Measurements from ENCODE around the gene ADARB2.

The ADARB2 gene

DNA sequence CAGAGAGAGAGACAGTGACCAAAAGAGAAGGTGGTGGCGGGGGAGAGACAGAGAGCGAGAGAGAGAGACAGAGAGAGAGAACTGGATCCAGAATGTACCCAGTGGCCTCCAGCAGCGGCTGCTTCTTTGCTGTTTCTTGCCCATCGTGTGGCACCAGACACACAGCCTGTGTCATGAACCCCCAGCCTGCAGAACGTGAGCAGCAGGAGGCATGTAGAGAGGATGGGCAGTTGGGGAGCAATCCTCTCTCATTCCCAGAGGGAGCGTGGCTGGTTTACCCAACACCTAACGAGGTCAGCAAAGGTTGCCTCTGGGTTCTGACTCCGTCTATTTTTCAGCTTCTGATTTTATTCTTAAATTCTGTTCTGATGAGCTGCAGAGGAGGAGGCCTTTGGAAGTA lies 168.1 kb downstream of the ADARB2 start:
- TF ChIP-seq, protein P1, sequence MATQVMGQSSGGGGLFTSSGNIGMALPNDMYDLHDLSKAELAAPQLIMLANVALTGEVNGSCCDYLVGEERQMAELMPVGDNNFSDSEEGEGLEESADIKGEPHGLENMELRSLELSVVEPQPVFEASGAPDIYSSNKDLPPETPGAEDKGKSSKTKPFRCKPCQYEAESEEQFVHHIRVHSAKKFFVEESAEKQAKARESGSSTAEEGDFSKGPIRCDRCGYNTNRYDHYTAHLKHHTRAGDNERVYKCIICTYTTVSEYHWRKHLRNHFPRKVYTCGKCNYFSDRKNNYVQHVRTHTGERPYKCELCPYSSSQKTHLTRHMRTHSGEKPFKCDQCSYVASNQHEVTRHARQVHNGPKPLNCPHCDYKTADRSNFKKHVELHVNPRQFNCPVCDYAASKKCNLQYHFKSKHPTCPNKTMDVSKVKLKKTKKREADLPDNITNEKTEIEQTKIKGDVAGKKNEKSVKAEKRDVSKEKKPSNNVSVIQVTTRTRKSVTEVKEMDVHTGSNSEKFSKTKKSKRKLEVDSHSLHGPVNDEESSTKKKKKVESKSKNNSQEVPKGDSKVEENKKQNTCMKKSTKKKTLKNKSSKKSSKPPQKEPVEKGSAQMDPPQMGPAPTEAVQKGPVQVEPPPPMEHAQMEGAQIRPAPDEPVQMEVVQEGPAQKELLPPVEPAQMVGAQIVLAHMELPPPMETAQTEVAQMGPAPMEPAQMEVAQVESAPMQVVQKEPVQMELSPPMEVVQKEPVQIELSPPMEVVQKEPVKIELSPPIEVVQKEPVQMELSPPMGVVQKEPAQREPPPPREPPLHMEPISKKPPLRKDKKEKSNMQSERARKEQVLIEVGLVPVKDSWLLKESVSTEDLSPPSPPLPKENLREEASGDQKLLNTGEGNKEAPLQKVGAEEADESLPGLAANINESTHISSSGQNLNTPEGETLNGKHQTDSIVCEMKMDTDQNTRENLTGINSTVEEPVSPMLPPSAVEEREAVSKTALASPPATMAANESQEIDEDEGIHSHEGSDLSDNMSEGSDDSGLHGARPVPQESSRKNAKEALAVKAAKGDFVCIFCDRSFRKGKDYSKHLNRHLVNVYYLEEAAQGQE (IDR thresholded peaks at IDR 0.05; ENCODE audit: insufficient replicate concordance, low read depth) = no peak
- TF ChIP-seq SPI1 (IDR thresholded peaks at IDR 0.05; ENCODE audit: borderline replicate concordance, low read depth) = no peak
- TF ChIP-seq POLR2AphosphoS5 (IDR thresholded peaks at IDR 0.05; ENCODE audit: low read depth) = no peak
- no peak for TF ChIP-seq GABPA (IDR thresholded peaks at IDR 0.05; ENCODE audit: low read depth)
- TF ChIP-seq, protein P2, sequence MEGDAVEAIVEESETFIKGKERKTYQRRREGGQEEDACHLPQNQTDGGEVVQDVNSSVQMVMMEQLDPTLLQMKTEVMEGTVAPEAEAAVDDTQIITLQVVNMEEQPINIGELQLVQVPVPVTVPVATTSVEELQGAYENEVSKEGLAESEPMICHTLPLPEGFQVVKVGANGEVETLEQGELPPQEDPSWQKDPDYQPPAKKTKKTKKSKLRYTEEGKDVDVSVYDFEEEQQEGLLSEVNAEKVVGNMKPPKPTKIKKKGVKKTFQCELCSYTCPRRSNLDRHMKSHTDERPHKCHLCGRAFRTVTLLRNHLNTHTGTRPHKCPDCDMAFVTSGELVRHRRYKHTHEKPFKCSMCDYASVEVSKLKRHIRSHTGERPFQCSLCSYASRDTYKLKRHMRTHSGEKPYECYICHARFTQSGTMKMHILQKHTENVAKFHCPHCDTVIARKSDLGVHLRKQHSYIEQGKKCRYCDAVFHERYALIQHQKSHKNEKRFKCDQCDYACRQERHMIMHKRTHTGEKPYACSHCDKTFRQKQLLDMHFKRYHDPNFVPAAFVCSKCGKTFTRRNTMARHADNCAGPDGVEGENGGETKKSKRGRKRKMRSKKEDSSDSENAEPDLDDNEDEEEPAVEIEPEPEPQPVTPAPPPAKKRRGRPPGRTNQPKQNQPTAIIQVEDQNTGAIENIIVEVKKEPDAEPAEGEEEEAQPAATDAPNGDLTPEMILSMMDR (IDR thresholded peaks at IDR 0.05; ENCODE audit: insufficient read depth, low read length) = no peak
- DNase-seq (ENCODE audit: low read depth in 1 of 2, low spot score in 1 of 2) = no peak
- Histone ChIP-seq H3K27ac (replicated peaks) (no peak overlapping the region), H3K4me3 (replicated peaks; ENCODE audit: insufficient read depth, low read length) (no peak overlapping the region), H3K27me3 (ENCODE audit: insufficient read depth, poor library complexity, severe bottlenecking) (no peaks in the 10 kb centered on the region)

DNA sequence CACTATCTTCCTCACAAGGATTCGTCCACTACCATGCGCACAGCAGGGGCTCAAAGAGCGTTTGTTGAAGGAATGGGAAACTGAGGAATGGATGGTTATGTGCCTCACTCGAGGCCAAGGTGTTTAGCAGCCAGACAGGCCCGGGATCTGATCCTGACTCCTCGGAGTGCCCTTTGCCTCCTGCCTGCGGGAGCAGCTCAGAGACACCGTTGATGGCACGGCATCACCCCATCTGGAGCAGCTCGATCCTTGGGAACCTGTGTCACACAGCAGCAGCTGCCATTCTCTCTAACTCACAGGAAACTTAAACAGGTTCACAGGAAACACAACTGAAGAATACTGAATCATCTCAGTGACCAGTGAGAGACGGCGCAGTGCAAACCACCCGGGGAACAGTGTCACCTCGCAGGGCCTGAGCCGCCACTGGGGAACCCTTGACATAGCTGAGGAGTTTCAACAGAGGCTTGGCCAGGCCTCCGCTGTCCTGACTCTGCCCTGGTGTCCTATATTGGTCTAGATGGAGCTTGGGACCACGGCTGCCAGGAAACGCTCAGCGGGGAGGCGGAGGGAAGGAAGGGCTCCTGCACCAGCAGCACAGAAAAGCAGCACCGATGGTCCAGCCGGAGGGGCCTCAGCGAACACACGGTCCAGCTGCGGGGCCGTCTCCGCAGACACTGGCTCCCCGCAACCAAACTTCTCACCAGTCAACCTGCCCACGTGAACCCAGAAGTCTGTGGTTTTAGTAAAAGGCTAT lies 169.4 kb downstream of the ADARB2 start:
- Histone ChIP-seq H3K27me3 (ENCODE audit: insufficient read depth, poor library complexity, severe bottlenecking) (no peaks in the 10 kb centered on the region), H3K27ac (replicated peaks) (no peak overlapping the region), H3K4me3 (replicated peaks; ENCODE audit: insufficient read depth, low read length) (no peak overlapping the region)
- DNase-seq (ENCODE audit: low read depth in 1 of 2, low spot score in 1 of 2) = no peak
- TF ChIP-seq SPI1 (IDR thresholded peaks at IDR 0.05; ENCODE audit: borderline replicate concordance, low read depth) (no peak), POLR2AphosphoS5 (IDR thresholded peaks at IDR 0.05; ENCODE audit: low read depth) (no peak), GABPA (IDR thresholded peaks at IDR 0.05; ENCODE audit: low read depth) (no peak)
- TF ChIP-seq, protein P1 (IDR thresholded peaks at IDR 0.05; ENCODE audit: insufficient replicate concordance, low read depth) = no peak
- TF ChIP-seq, protein P2 (IDR thresholded peaks at IDR 0.05; ENCODE audit: insufficient read depth, low read length) = no peak

DNA sequence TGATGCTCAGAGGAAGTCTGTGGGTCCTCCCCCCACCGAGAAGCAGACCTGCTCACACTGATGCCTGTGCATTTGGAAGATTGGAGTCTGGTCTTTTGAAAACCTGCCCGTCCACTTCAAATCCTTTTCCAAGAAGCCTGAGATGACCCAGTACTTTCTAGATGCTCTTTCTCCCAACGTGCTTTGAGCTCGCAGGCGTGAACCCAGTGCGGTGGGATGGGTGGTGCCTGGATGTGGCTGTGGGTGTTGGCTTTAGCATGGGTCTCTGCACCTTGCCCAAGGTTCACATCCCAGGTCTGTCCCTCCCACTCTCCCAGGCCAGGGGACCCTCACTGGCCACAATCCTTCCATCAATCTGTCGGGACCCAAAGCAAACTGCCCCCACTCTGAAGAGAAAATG lies 170.2 kb downstream of the ADARB2 start:
- no peaks in the 10 kb centered on the region for H3K27me3 ChIP-seq (ENCODE audit: insufficient read depth, poor library complexity, severe bottlenecking)
- TF ChIP-seq POLR2AphosphoS5 (IDR thresholded peaks at IDR 0.05; ENCODE audit: low read depth) (no peak), SPI1 (IDR thresholded peaks at IDR 0.05; ENCODE audit: borderline replicate concordance, low read depth) (no peak)
- TF ChIP-seq, protein P2 (IDR thresholded peaks at IDR 0.05; ENCODE audit: insufficient read depth, low read length) = no peak
- no peak overlapping the region for H3K27ac ChIP-seq (replicated peaks)
- H3K4me3 ChIP-seq (replicated peaks; ENCODE audit: insufficient read depth, low read length) = no peak overlapping the region
- DNase-seq (ENCODE audit: low read depth in 1 of 2, low spot score in 1 of 2) = no peak

DNA sequence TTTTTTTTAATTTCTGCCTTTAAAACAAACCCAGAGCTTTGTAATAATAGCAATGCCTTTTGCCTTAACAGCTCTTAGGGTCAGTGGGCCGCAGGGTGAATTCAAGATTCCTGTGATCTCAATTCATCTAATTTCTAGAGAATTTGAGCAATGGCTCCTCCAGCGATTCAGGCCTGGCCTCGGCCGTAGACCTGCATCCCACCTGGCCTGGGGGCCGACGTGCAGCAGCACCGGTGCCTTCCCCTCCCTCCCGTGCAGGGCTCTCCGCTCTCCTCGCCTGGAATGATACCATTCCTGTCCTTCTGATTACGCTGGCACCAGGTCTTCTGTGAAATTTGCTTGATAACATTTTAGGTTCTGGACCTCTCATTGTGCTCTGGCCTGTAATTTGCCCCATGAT lies 172.5 kb downstream of the ADARB2 start:
- Histone ChIP-seq H3K27me3 (ENCODE audit: insufficient read depth, poor library complexity, severe bottlenecking) (no peaks in the 10 kb centered on the region), H3K27ac (replicated peaks) (no peak overlapping the region), H3K4me3 (replicated peaks; ENCODE audit: insufficient read depth, low read length) (no peak overlapping the region)
- no peak for DNase-seq (ENCODE audit: low read depth in 1 of 2, low spot score in 1 of 2)
- TF ChIP-seq SPI1 (IDR thresholded peaks at IDR 0.05; ENCODE audit: borderline replicate concordance, low read depth) (no peak), GABPA (IDR thresholded peaks at IDR 0.05; ENCODE audit: low read depth) (no peak), POLR2AphosphoS5 (IDR thresholded peaks at IDR 0.05; ENCODE audit: low read depth) (no peak)
- TF ChIP-seq, protein P2 (IDR thresholded peaks at IDR 0.05; ENCODE audit: insufficient read depth, low read length) = no peak
- TF ChIP-seq, protein P1 (IDR thresholded peaks at IDR 0.05; ENCODE audit: insufficient replicate concordance, low read depth) = no peak

Measured in HL-60 (cell line).